HG03558 (cell line): ENCODE results near the gene CST11.

ENCODE experiments used
- ATAC-seq: cut with Tn5 transposase; IDR thresholded peaks from one replicate; pipeline ENCODE4 v1.9.1; 2021; ENCODE audit warnings: moderate number of reproducible peaks; ENCODE audit not compliant: unreplicated experiment; ENCODE audit errors: extremely low read depth

Gene CST11

GRCh38 chr20:23425129-23425528 lies 27.5 kb downstream of the CST11 start:
- ATAC-seq: no peak

- peak; percentile 95 for ATAC-seq
Measured at GRCh38 chr20:23420943-23421931, 31.4 kb downstream of the CST11 start, which contains the start of gene NAPB. TSS of gene NAPB (minus strand) at chr20:23421488. CDS start at chr20:23421402, 86 bp downstream.

GRCh38 chr20:23419995-23420901 lies 32.4 kb downstream of the CST11 start:
- ATAC-seq: no peak

GRCh38 chr20:23419657-23419994 lies 33.0 kb downstream of the CST11 start:
- no peak for ATAC-seq

- ATAC-seq: no peak
Measured at GRCh38 chr20:23417861-23418260, 34.8 kb downstream of the CST11 start.

- ATAC-seq: no peak
Measured at GRCh38 chr20:23415959-23416583, 36.6 kb downstream of the CST11 start.

- no peak for ATAC-seq
Measured at GRCh38 chr20:23415555-23415954, 37.1 kb downstream of the CST11 start.

GRCh38 chr20:23414526-23415188 lies 38.0 kb downstream of the CST11 start:
- no peak for ATAC-seq

- no peak for ATAC-seq
Measured at GRCh38 chr20:23413862-23414422, 38.7 kb downstream of the CST11 start.

GRCh38 chr20:23412026-23412425 lies 40.6 kb downstream of the CST11 start:
- no peak for ATAC-seq

GRCh38 chr20:23410916-23411695 lies 41.6 kb downstream of the CST11 start:
- ATAC-seq: no peak

GRCh38 chr20:23409800-23410199 lies 42.9 kb downstream of the CST11 start:
- no peak for ATAC-seq

- ATAC-seq: no peak
Measured at GRCh38 chr20:23408957-23409356, 43.7 kb downstream of the CST11 start.

GRCh38 chr20:23407781-23408464 lies 44.8 kb downstream of the CST11 start:
- ATAC-seq: no peak

GRCh38 chr20:23406880-23407279 lies 45.8 kb downstream of the CST11 start:
- no peak for ATAC-seq

- no peak for ATAC-seq
Measured at GRCh38 chr20:23404196-23404595, 48.5 kb downstream of the CST11 start.

GRCh38 chr20:23403751-23404150 lies 48.9 kb downstream of the CST11 start:
- ATAC-seq: no peak

- ATAC-seq: no peak
Measured at GRCh38 chr20:23401051-23401450, 51.6 kb downstream of the CST11 start.
